Left lobe of liver (tissue), 2 donors: ENCODE results near the gene C4orf33. TPM values are rescaled to one million over a fixed set of nuclear protein-coding genes. Genes with fewer than 3 reads are reported as not detected.
"Not testable (repeated sequence)": the region's sequence is repeated elsewhere in the genome, so short reads cannot be mapped to it uniquely, and the experiment has no call there.

Experiments
- ATAC-seq: fragments of 200-7000 bp; cut with Tn5 transposase; one replicate; pipeline ENCODE4 v1.9.1; 2020; ENCODE audit warnings: mild to moderate bottlenecking, moderate library complexity
- DNase-seq: peaks from one replicate; pipeline ENCODE4 v3.0.0-alpha.2; 2020; ENCODE audit warnings: low spot score
- total RNA-seq: library from RNA; stranded (reverse); gene quantifications from one replicate; pipeline ENCODE4 v1.2.1, GENCODE V29; 2021
- donor health status: DM: no; HTN: no; CAD: no; lungs with moderate emphysema.
- donor health status: DM: no; HTN: yes; CAD: no.

C4orf33 gene
- total RNA-seq, 1 donor from 2014 or later, result 4.0 TPM

- ATAC-seq, DNase-seq: not testable (repeated sequence)
Observed at GRCh38 chr4:129126614-129127013, 30.7 kb downstream of the C4orf33 start.

- no peak for DNase-seq
- no peak for ATAC-seq
Observed at GRCh38 chr4:129129143-129129542, 33.2 kb downstream of the C4orf33 start.

GRCh38 chr4:129131343-129131742 lies 35.4 kb downstream of the C4orf33 start:
- ATAC-seq (no peak), DNase-seq (no peak)

- DNase-seq, result no peak
- no peak for ATAC-seq
Observed at GRCh38 chr4:129136433-129136832, 40.5 kb downstream of the C4orf33 start.

GRCh38 chr4:129138810-129139496 lies 43.0 kb downstream of the C4orf33 start:
- ATAC-seq, result no peak
- no peak for DNase-seq

GRCh38 chr4:129140521-129140920 lies 44.6 kb downstream of the C4orf33 start:
- ATAC-seq, result peak; percentile 52
- DNase-seq, result no peak

- ATAC-seq (no peak), DNase-seq (no peak)
Observed at GRCh38 chr4:129143359-129143758, 47.4 kb downstream of the C4orf33 start.

- no peak for ATAC-seq
- DNase-seq, result no peak
Observed at GRCh38 chr4:129144755-129145206, 48.8 kb downstream of the C4orf33 start.

- no peak for DNase-seq
- no peak for ATAC-seq
Observed at GRCh38 chr4:129145222-129145730, 49.3 kb downstream of the C4orf33 start.

GRCh38 chr4:129146639-129147038 lies 50.7 kb downstream of the C4orf33 start:
- ATAC-seq (no peak), DNase-seq (no peak)

GRCh38 chr4:129148892-129149291 lies 52.9 kb downstream of the C4orf33 start:
- no peak for ATAC-seq
- no peak for DNase-seq

- ATAC-seq (no peak), DNase-seq (no peak)
Observed at GRCh38 chr4:129149906-129150305, 54.0 kb downstream of the C4orf33 start.

- DNase-seq, result no peak
- no peak for ATAC-seq
Observed at GRCh38 chr4:129152350-129152749, 56.4 kb downstream of the C4orf33 start.

GRCh38 chr4:129153700-129154099 lies 57.7 kb downstream of the C4orf33 start:
- no peak for DNase-seq
- ATAC-seq, result no peak

- ATAC-seq (no peak), DNase-seq (no peak)
Observed at GRCh38 chr4:129162450-129162849, 66.5 kb downstream of the C4orf33 start.

- DNase-seq (no peak), ATAC-seq (no peak)
Observed at GRCh38 chr4:129163427-129163826, 67.5 kb downstream of the C4orf33 start.

- ATAC-seq, result no peak
- no peak for DNase-seq
Observed at GRCh38 chr4:129164243-129164642, 68.3 kb downstream of the C4orf33 start.

Other genes starting within 250 kb of the C4orf33 start
- gene SCLT1, start 2.6 kb upstream of the C4orf33 start, total RNA-seq, result 2.5 TPM